Ishikawa (cell line): ENCODE results near the gene ZNF33A.

Experiments used
- CEBPB ChIP-seq: IDR thresholded peaks from 2 replicates; pipeline ENCODE4 v1.6.1; 2012
- CREB1 ChIP-seq: IDR thresholded peaks from 2 replicates; pipeline ENCODE4 v1.6.1; 2012; ENCODE audit warnings: low read depth
- EGR1 ChIP-seq: IDR thresholded peaks from 2 replicates; pipeline ENCODE4 v1.6.1; 2012
- EP300 ChIP-seq: IDR thresholded peaks from 2 replicates; pipeline ENCODE4 v1.6.1; 2012; ENCODE audit warnings: borderline replicate concordance
- FOXM1 ChIP-seq: IDR thresholded peaks from 2 replicates; pipeline ENCODE4 v1.6.1; 2012; ENCODE audit warnings: low read depth, borderline replicate concordance
- MAX ChIP-seq: IDR thresholded peaks from 2 replicates; pipeline ENCODE4 v1.6.1; 2012
- NFIC ChIP-seq: IDR thresholded peaks from 2 replicates; pipeline ENCODE4 v1.6.1; 2012
- RAD21 ChIP-seq: IDR thresholded peaks from 2 replicates; pipeline ENCODE4 v1.6.1; 2012; ENCODE audit warnings: low read depth
- REST ChIP-seq: IDR thresholded peaks from 2 replicates; pipeline ENCODE4 v1.6.1; 2012; ENCODE audit warnings: low read depth, mild to moderate bottlenecking
- TAF1 ChIP-seq: IDR thresholded peaks from 2 replicates; pipeline ENCODE4 v1.6.1; 2012; ENCODE audit warnings: low read depth, mild to moderate bottlenecking
- TCF12 ChIP-seq: IDR thresholded peaks from 2 replicates; pipeline ENCODE4 v1.6.1; 2012; ENCODE audit warnings: low read depth
- TEAD4 ChIP-seq: IDR thresholded peaks from 2 replicates; pipeline ENCODE4 v1.6.1; 2012
- USF1 ChIP-seq: IDR thresholded peaks from 2 replicates; pipeline ENCODE4 v1.6.1; 2012
- YY1 ChIP-seq: IDR thresholded peaks from 2 replicates; pipeline ENCODE4 v1.6.1; 2012; ENCODE audit warnings: low read depth
- ZBTB7A ChIP-seq: IDR thresholded peaks from 2 replicates; pipeline ENCODE4 v1.6.1; 2012; ENCODE audit warnings: low read depth

ZNF33A gene

GRCh38 chr10:38038107-38038931, 27.8 kb downstream of the ZNF33A start:
- TF ChIP-seq NFIC (no peak), TAF1 (no peak), TEAD4 (no peak), EP300 (no peak), FOXM1 (no peak), REST (no peak), ZBTB7A (no peak), RAD21 (no peak), CREB1 (no peak), USF1 (no peak), CEBPB (no peak), YY1 (no peak), MAX (no peak)

GRCh38 chr10:38038932-38039245, 28.4 kb downstream of the ZNF33A start:
- TF ChIP-seq TCF12, result no peak

GRCh38 chr10:38043516-38043915, 33.0 kb downstream of the ZNF33A start:
- no peak for TF ChIP-seq TAF1
- TF ChIP-seq CREB1, result no peak
- no peak for TF ChIP-seq EP300
- TF ChIP-seq CEBPB, result no peak
- no peak for TF ChIP-seq FOXM1
- TF ChIP-seq TCF12, result no peak
- no peak for TF ChIP-seq TEAD4
- TF ChIP-seq RAD21, result no peak
- TF ChIP-seq NFIC, result no peak

- TF ChIP-seq REST (no peak), YY1 (no peak), TAF1 (no peak), EGR1 (no peak), TEAD4 (no peak), CEBPB (no peak), CREB1 (no peak), NFIC (no peak), RAD21 (no peak), FOXM1 (no peak), MAX (no peak), USF1 (no peak), ZBTB7A (no peak), TCF12 (no peak), EP300 (no peak)
Observed at GRCh38 chr10:38045129-38045528, 34.7 kb downstream of the ZNF33A start.

- TF ChIP-seq TAF1 (no peak), YY1 (no peak), ZBTB7A (no peak), EP300 (no peak), RAD21 (no peak), CREB1 (no peak), FOXM1 (no peak), MAX (no peak), REST (no peak), TCF12 (no peak), USF1 (no peak), CEBPB (no peak), NFIC (no peak), TEAD4 (no peak), EGR1 (no peak)
Observed at GRCh38 chr10:38047666-38048065, 37.2 kb downstream of the ZNF33A start.
